SK-N-SH treated with all-trans-retinoic acid at 6 μM for 48 hours (cell line): ENCODE results near the gene CD84.
"Not testable (repeated sequence)": the region's sequence is repeated elsewhere in the genome, so short reads cannot be mapped to it uniquely, and the experiment has no call there.

ENCODE experiments used
- ATAC-seq: fragments of 200-7000 bp; cut with Tn5 transposase; 3 replicates; pipeline ENCODE4 v1.9.1; 2020; ENCODE audit warnings: mild to moderate bottlenecking, moderate library complexity
- ARNTL ChIP-seq: fragments of 450-650 bp; formaldehyde crosslinking; IDR thresholded peaks from 2 replicates; pipeline ENCODE4 v1.5.0; 2020; ENCODE audit warnings: low read depth, mild to moderate bottlenecking, moderate library complexity, borderline replicate concordance
- CSDC2 ChIP-seq: fragments of 250-450 bp; sonication (Bioruptor Pico); IDR thresholded peaks from 2 replicates; pipeline ENCODE4 v1.5.0; 2020; ENCODE audit warnings: mild to moderate bottlenecking, moderate library complexity
- ESRRG ChIP-seq: fragments of 250-450 bp; sonication (Bioruptor Pico); IDR thresholded peaks from 2 replicates; pipeline ENCODE4 v1.6.1; 2021; ENCODE audit warnings: mild to moderate bottlenecking
- GLIS3 ChIP-seq: fragments of 250-450 bp; sonication (Bioruptor Pico); IDR thresholded peaks from 2 replicates; pipeline ENCODE4 v1.5.0; 2020; ENCODE audit warnings: mild to moderate bottlenecking, moderate library complexity
- PPARA ChIP-seq: fragments of 250-450 bp; sonication (Bioruptor Pico); IDR thresholded peaks from 2 replicates; pipeline ENCODE4 v1.5.0; 2020; ENCODE audit warnings: mild to moderate bottlenecking, borderline replicate concordance
- TCF4 ChIP-seq: fragments of 250-450 bp; sonication (Bioruptor Pico); IDR thresholded peaks from 2 replicates; pipeline ENCODE4 v1.8.0; 2021; ENCODE audit warnings: mild to moderate bottlenecking, moderate library complexity, borderline replicate concordance
- TOX ChIP-seq: fragments of 250-450 bp; sonication (Bioruptor Pico); IDR thresholded peaks from 2 replicates; pipeline ENCODE4 v1.8.0; 2021; ENCODE audit warnings: mild to moderate bottlenecking, moderate library complexity, borderline replicate concordance
- ZC3H10 ChIP-seq: fragments of 250-450 bp; sonication (Bioruptor Pico); IDR thresholded peaks from 2 replicates; pipeline ENCODE4 v1.5.1; 2021; ENCODE audit warnings: mild to moderate bottlenecking, moderate library complexity
- ZFP3 ChIP-seq: fragments of 250-450 bp; sonication (Bioruptor Pico); IDR thresholded peaks from 2 replicates; pipeline ENCODE4 v1.5.0; 2020; ENCODE audit warnings: mild to moderate bottlenecking, moderate library complexity
- ZFP30 ChIP-seq: fragments of 450-650 bp; formaldehyde crosslinking; IDR thresholded peaks from 2 replicates; pipeline ENCODE4 v1.5.0; 2022; ENCODE audit warnings: mild to moderate bottlenecking, moderate library complexity
- ZNF565 ChIP-seq: fragments of 450-650 bp; formaldehyde crosslinking; conservative IDR thresholded peaks from 2 replicates; pipeline ENCODE4 v1.5.0; 2020; ENCODE audit warnings: low read depth, mild to moderate bottlenecking, moderate library complexity
- ZNF70 ChIP-seq: fragments of 450-650 bp; formaldehyde crosslinking; IDR thresholded peaks from 2 replicates; pipeline ENCODE4 v1.5.0; 2020; ENCODE audit warnings: mild to moderate bottlenecking, moderate library complexity
- ZNF8 ChIP-seq: fragments of 450-650 bp; formaldehyde crosslinking; IDR thresholded peaks from 2 replicates; pipeline ENCODE4 v1.5.0; 2020; ENCODE audit warnings: mild to moderate bottlenecking, moderate library complexity
- TF ChIP-seq, protein P1 (sequence below): fragments of 250-450 bp; sonication (Bioruptor Pico); IDR thresholded peaks from 2 replicates; pipeline ENCODE4 v1.8.0; 2021; ENCODE audit warnings: low read depth, mild to moderate bottlenecking, moderate library complexity, borderline replicate concordance
- TF ChIP-seq, protein P2 (sequence below): fragments of 250-450 bp; sonication (Bioruptor Pico); IDR thresholded peaks from 2 replicates; pipeline ENCODE4 v1.5.0; 2020; ENCODE audit warnings: mild to moderate bottlenecking, moderate library complexity
- TF ChIP-seq, protein P3 (sequence below): fragments of 250-450 bp; sonication (Bioruptor Pico); IDR thresholded peaks from 2 replicates; pipeline ENCODE4 v1.8.0; 2020; ENCODE audit warnings: mild to moderate bottlenecking, moderate library complexity, borderline replicate concordance
- TF ChIP-seq, protein P4 (sequence below): fragments of 250-450 bp; sonication (Bioruptor Pico); IDR thresholded peaks from 2 replicates; pipeline ENCODE4 v1.5.1; 2020; ENCODE audit warnings: low read depth, mild to moderate bottlenecking, moderate library complexity

The CD84 gene

DNA sequence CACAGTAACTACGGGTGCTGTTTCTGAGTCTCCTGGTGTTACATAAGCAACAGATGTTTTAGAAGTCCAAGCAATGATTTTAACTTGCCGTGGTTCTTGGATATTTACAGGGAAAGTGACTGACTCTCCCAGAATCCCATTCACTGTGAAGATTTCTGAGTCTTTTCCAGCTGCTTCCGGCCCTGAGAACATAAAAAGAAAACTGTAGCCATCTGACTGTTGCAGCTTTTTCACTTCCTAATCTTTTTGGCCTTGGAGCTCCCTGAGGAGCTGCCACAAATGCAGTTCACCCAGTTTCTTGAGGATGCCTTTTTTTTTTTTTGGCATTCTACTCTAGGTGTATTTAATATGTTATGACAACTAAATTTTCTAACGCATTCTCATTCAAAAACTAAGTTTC is 13.7 kb downstream of the CD84 start:
- TF ChIP-seq GLIS3 (CRISPR knock-in tag) = no peak
- TF ChIP-seq ZNF70 = no peak
- ATAC-seq = no peak; the same call in 2 of the 3 replicates

DNA sequence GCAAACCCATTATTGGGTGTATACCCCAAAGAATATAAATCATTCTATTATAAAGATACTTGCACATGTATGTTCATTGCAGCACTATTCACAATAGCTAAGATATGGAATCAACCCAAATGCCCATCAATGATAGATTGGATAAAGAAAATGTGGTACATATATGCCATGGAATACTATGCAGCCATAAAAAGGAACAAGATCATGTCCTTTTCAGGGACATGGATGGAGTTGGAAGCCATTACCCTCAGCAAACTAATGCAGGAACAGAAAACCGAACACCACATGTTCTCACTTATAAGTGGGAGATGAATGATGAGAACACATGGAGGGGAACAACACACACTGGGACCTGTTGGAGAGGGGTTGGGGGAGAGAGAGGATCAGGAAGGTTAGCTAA is 16.1 kb downstream of the CD84 start:
- TF ChIP-seq ZNF8 = peak; percentile 42; the same call in 1 of the 2 replicates
- not testable (repeated sequence) for ATAC-seq

DNA sequence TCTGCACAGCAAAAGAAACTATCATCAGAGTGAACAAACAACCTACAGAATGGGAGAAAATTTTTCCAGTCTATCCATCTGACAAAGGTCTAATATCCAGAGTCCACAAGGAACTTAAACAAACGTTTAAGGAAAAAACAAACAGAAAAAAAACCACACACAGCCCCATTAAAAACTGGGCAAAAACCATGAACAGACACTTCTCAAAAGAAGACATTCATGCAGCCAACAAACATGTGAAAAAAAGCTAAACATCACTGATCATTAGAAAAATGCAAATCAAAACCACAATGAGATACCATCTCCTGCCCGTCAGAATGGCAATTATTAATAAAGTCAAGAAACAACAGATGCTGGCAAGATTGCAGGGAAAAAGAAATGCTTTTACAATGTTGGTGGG is 16.6 kb downstream of the CD84 start:
- not testable (repeated sequence) for ATAC-seq

DNA sequence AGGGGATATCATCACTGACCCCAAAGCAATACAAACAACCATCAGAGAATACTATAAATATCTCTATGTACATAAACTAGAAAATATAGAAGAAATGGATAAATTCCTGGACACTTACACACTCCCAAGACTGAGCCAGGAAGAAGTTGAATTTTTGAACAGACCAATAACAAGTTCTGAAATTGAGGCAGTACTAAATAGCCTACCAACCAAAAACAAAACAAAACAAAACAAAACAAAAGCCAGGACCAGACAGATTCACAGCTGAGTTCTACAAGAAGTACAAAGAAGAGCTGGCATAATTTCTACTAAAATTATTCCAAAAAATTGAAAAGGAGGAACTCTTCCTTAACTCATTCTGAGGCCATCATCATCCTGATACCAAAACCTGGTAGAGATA is 18.5 kb downstream of the CD84 start:
- TF ChIP-seq, protein P1, sequence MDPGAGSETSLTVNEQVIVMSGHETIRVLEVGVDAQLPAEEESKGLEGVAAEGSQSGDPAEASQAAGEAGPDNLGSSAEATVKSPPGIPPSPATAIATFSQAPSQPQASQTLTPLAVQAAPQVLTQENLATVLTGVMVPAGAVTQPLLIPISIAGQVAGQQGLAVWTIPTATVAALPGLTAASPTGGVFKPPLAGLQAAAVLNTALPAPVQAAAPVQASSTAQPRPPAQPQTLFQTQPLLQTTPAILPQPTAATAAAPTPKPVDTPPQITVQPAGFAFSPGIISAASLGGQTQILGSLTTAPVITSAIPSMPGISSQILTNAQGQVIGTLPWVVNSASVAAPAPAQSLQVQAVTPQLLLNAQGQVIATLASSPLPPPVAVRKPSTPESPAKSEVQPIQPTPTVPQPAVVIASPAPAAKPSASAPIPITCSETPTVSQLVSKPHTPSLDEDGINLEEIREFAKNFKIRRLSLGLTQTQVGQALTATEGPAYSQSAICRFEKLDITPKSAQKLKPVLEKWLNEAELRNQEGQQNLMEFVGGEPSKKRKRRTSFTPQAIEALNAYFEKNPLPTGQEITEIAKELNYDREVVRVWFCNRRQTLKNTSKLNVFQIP (CRISPR knock-in tag) = no peak
- TF ChIP-seq, protein P2, sequence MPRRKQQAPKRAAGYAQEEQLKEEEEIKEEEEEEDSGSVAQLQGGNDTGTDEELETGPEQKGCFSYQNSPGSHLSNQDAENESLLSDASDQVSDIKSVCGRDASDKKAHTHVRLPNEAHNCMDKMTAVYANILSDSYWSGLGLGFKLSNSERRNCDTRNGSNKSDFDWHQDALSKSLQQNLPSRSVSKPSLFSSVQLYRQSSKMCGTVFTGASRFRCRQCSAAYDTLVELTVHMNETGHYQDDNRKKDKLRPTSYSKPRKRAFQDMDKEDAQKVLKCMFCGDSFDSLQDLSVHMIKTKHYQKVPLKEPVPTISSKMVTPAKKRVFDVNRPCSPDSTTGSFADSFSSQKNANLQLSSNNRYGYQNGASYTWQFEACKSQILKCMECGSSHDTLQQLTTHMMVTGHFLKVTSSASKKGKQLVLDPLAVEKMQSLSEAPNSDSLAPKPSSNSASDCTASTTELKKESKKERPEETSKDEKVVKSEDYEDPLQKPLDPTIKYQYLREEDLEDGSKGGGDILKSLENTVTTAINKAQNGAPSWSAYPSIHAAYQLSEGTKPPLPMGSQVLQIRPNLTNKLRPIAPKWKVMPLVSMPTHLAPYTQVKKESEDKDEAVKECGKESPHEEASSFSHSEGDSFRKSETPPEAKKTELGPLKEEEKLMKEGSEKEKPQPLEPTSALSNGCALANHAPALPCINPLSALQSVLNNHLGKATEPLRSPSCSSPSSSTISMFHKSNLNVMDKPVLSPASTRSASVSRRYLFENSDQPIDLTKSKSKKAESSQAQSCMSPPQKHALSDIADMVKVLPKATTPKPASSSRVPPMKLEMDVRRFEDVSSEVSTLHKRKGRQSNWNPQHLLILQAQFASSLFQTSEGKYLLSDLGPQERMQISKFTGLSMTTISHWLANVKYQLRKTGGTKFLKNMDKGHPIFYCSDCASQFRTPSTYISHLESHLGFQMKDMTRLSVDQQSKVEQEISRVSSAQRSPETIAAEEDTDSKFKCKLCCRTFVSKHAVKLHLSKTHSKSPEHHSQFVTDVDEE (CRISPR knock-in tag) = no peak
- TF ChIP-seq ZC3H10 (no peak), TOX (CRISPR knock-in tag) (no peak)
- TF ChIP-seq, protein P3, sequence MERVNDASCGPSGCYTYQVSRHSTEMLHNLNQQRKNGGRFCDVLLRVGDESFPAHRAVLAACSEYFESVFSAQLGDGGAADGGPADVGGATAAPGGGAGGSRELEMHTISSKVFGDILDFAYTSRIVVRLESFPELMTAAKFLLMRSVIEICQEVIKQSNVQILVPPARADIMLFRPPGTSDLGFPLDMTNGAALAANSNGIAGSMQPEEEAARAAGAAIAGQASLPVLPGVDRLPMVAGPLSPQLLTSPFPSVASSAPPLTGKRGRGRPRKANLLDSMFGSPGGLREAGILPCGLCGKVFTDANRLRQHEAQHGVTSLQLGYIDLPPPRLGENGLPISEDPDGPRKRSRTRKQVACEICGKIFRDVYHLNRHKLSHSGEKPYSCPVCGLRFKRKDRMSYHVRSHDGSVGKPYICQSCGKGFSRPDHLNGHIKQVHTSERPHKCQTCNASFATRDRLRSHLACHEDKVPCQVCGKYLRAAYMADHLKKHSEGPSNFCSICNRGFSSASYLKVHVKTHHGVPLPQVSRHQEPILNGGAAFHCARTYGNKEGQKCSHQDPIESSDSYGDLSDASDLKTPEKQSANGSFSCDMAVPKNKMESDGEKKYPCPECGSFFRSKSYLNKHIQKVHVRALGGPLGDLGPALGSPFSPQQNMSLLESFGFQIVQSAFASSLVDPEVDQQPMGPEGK (CRISPR knock-in tag) = no peak
- no peak for ATAC-seq

DNA sequence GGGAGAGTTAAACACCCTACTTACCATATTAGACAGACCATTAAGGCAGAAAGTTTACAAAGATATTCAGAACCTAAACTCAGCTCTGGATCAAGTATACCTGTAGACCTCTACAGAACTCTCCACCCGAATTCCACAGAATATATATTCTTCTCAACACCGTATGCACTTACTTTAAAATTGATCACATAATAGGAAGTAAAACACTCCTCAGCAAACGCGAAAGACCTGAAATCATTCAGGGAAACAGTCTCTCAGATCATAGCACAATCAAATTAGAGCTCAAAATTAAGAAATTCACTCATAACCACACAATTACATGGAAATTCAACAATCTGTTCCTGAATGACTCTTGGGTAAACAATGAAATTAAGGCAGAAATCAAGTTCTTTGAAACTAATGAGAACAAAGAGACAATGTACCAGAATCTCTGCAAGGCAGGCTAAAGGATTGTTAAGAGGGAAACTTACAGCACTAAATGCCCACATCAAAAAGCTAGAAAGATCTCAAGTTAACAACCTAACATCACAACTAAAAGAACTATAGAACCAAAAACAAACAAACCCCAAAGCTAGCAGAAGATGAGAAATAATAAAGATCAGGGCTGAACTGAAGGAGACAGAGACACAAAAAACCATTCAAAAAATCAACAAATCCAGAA is 19.1 kb downstream of the CD84 start:
- TF ChIP-seq CSDC2 (CRISPR knock-in tag) (no peak), TCF4 (no peak), TOX (CRISPR knock-in tag) (no peak), ZNF70 (no peak), ESRRG (CRISPR knock-in tag) (no peak), ZNF565 (no peak), ARNTL (no peak), ZNF8 (no peak), ZFP3 (CRISPR knock-in tag) (no peak), PPARA (no peak), ZFP30 (no peak)
- TF ChIP-seq, protein P4, sequence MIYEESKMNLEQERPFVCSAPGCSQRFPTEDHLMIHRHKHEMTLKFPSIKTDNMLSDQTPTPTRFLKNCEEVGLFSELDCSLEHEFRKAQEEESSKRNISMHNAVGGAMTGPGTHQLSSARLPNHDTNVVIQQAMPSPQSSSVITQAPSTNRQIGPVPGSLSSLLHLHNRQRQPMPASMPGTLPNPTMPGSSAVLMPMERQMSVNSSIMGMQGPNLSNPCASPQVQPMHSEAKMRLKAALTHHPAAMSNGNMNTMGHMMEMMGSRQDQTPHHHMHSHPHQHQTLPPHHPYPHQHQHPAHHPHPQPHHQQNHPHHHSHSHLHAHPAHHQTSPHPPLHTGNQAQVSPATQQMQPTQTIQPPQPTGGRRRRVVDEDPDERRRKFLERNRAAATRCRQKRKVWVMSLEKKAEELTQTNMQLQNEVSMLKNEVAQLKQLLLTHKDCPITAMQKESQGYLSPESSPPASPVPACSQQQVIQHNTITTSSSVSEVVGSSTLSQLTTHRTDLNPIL (CRISPR knock-in tag) = no peak
- TF ChIP-seq, protein P3 (CRISPR knock-in tag) = no peak
- TF ChIP-seq, protein P1 (CRISPR knock-in tag) = no peak
- no peak for ATAC-seq

DNA sequence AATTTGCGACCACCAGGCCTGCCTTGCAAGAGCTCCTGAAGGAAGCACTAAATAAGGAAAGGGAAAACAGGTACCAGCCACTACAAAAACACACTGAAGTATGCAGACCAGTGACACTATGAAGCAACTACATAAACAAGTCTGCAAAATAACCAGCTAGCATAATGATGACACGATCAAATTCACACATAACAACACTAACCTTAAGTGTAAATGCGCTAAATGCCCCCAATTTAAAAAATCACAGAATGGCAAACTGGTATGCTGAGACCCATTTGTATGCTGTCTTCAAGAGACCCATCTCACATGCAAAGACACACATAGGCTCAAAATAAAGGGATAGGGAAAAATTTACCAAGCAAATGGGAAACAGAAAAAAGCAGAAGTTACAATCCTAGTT is 19.9 kb downstream of the CD84 start:
- ATAC-seq = not testable (repeated sequence)
